Stimulated activated CD8-positive, alpha-beta memory T cell treated with anti-CD3 and anti-CD28 coated beads, Interleukin-4, amount 100 ng/mL, for 4 hours (primary cell): ENCODE data around the gene HTATIP2.
"Not testable (repeated sequence)": the region's sequence is repeated elsewhere in the genome, so short reads cannot be mapped to it uniquely, and the experiment has no call there.

ENCODE experiments used
- DNase-seq, 2 donors: peaks; one replicate each; pipeline ENCODE4 v3.0.0-alpha.2; 2020; ENCODE audit warnings: low read depth in 2 of 2, low spot score in 1 of 2

The HTATIP2 gene

DNA sequence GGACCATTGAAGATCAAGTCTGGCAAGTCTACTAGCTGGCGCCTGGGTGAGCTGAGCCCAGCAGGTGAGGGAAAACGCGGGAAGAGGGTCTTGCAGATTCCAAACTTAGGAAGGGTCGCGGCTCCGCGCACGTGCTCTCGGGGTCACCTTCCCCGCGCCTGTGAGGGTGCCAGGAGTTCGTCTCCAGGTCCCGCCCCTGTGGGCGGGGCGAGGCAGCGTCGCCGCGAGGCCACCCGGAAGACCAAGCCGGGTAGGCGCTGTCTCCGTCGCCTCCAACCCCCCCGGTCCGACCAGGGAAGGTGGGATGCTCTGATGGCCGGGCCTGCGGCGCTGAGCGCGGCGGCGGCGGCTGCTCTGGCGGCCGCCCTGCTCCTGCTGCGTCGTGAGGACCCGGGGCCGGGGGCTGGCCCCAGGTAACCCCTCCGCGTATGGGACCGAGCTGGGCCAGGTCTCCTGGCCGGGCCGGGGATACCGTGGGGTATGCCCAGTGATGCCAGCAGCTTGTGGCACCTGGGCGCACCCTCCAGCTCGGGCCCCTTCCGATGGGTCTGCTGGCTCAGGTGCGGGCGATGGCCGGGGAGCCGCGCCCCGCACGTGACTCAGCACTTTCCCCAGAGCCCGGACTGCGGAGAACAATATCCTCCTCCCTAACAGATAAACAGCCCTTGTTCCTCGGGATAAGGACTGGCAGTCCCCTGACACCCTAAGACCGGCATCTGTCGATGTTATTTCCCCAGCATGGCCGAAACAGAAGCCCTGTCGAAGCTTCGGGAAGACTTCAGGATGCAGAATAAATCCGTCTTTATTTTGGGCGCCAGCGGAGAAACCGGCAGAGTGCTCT, at the start of gene HTATIP2:
HTATIP2 (plus strand) TSS at position 215 of the 841 bp plus-strand sequence; CDS start at position 739, 524 bp downstream.
- peak; percentile 31 to 62 for DNase-seq

DNA sequence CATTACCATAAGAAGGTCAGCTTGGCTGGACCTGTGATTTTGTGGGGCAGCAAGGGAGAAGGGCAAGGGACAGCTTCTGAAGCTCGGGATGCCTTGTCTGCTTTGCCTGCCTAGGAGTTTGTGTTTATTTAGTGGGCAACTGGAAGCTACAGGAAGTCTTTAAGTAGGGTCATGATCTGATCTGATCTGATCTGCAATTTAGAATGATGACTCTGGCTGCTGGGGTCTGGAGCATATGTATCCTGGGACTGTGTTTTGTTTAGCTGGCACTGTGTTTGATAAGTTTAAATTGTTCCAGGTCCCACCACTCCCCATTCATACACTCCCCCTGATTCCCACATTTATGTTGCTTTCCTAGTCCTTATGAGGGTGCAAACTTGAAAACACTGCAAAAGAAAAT, 47.7 kb upstream of the HTATIP2 start:
- no peak for DNase-seq

- DNase-seq = no peak
Measured at GRCh38 chr11:20321177-20321576, 42.3 kb upstream of the HTATIP2 start.

DNA sequence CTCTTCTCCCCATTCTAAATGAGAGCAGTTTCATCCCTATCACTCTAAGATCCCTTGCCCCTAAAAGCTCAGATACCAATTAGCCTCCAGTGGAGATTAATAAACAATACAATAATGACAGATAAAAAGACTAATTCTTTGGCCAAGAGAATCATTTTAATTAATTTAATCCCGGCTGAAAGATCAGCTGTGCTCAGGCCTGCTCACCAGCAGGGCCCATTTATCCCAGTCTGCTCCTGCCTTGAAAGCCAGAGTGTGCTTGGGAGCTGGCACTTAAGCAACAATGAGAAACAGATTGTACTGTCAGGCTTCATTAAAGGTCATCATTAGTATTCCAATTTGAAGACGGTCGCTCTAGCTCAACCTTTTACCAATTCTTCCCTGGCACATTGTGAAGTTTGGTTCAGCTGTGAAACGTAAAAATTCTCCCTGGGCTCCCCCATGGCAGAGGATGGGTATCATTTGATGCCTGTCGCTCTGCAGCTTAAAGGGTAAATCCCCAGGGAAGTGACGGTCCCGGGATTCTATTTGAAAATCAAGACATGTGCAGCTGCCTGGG, 36.1 kb upstream of the HTATIP2 start:
- no peak for DNase-seq

- no peak for DNase-seq
Measured at GRCh38 chr11:20336056-20336455, 27.5 kb upstream of the HTATIP2 start.

GRCh38 chr11:20337526-20338154, 25.9 kb upstream of the HTATIP2 start:
- no peak for DNase-seq

DNA sequence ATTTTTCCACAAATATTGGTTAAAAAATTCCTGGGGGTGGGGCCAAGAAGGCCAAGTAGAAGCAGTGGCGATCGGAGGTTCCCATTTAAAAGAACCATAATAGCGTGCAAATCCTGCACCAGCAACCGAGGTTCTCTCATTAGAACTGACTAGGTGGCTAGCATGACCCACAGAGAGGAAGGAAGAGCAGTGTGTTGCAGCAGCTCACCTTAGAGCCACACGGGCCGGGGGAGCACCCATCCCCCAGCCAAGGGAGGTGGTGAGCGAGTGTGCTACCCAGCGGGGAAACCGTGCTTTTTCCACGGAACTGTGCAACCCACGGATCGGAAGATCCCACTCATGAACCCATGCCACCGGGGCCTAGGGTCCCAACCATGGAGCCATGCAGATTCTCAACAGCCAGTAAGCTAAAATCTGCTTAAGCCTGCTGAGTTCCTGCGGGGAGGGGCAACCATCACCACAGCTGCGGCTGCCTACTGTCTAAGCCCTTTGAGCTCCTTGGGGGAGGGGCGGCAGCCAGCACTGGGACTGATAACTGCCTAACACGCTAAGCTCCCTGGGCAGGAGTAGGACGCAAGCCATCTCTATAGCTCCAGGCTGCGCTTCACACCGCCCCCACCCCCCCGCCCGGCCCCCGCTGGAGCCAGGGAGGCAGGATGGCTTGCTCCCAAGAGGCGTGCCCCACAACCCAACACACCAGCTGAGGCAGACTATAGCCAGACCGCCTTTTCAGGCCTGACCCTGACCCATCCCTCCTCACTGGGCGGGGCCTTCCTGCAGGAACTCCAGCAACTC, 21.0 kb upstream of the HTATIP2 start:
- DNase-seq = no peak

DNA sequence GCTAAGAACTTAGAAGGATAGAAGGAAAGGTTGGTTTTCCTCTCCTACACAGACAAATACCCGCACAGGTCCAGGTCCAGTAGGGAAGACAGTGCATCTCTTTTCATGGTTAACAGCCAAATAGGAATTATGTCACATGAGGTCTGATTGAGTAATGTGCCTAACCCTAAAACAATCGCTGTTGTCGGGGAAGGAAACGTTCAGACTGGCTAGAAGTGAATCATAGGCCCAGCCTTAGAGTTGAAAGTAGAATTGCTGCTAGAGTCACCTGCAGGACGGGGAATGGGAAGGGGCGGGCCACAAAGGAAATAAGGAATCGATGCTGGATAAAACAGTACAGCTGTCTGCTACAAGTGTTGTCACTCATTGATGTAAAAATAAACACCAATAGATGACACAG, 12.4 kb upstream of the HTATIP2 start:
- no peak for DNase-seq

- no peak for DNase-seq
Measured at GRCh38 chr11:20351751-20352262, 11.7 kb upstream of the HTATIP2 start.

GRCh38 chr11:20353829-20354434, 9.6 kb upstream of the HTATIP2 start:
- no peak for DNase-seq

GRCh38 chr11:20355221-20356219, 8.0 kb upstream of the HTATIP2 start:
- DNase-seq = no peak

DNA sequence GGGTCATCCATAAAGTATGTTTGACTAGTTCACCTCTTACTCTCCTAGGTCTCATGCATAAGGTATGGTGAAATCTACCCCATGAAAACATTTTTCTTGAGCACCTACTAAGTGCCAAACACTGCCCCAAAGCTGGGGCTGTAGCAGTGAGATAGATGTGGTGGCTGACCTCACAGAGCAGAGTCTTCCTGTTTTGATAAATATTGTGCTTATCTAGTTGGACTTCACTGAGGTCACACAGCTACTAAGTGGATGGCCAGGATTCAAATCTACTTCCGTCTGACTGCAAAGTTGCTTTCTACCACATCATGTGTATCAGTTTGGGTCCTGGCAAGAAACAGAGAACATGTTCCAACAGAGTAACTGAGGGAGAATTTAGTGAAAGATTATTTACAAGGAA, 6.4 kb upstream of the HTATIP2 start:
- no peak for DNase-seq

DNA sequence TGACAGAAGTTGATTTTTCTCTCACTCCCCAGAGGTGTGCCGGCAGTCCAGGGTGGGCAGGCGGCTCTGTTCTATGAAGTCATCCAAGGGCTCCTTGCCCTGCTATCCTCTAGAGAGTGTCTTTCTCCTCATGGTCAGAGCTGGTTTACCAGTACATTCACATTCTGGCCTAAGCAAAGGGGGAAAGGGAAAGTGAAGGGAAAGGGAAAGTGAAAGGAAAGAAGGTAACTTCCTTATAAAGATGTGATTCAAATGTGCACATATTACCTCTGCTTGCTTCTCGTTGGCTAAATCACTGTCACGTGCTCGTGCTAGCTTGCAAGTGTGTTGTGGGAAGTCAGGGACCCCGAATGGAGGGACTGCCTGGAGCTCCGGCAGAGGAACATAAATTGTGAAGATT, 2.9 kb upstream of the HTATIP2 start:
- no peak for DNase-seq

- no peak for DNase-seq
Measured at GRCh38 chr11:20362481-20362880, 1.0 kb upstream of the HTATIP2 start.

DNA sequence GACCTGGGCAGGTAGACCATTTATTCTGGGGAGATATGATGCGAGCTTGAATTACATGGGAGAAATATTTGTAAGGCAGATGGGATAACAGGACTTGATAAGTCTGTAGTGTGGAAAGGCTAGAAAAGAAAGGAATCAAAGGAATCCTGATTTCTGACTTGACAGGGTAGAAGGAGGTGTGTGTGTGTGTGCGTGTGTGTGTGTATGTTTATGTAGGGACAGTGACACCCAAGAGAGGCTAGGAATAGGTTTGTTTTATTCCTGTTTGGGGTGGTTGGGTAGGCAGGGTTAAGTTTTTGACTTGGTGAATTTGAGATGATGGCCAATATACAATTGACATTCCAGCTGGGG, 390 bp upstream of the HTATIP2 start:
- DNase-seq = no peak

DNA sequence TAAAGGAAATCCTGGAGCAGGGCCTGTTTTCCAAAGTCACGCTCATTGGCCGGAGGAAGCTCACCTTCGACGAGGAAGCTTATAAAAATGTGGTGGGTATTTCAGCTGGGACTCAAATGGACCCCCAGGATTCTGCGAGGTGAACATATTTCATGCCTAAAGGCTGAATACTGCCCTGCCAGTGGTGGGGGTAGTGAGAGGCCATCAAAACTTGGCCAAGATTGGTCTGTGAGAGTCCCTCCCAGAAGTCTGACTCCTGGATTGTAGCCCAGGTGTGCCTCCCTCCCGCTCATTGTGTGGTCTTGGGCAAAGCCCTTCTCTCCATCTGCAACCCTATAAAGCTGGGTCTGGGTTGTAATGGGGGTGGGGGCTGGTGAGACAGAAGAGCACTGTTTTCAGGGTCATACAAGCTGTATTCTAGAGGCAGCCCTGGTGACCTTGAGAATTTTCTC, 853 bp downstream of the HTATIP2 start:
- no peak for DNase-seq

DNA sequence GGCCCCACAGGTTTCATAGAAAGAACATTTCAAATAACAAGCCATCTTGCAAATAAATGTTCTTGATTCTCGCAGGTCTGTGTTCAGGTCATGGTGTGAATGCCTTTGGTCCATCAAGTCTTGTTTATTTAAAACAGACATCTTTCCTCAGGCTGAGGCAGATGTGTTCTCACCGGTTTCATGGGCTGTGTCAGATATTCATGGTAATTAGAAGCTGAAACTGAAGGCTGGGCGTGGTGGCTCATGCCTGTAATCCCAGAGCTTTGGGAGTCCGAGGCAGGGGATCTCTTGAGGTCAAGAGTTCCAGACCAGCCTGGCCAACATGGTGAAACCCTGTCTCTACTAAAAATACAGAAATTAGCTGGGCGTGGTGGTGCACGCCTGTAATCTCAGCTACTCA, 2.0 kb downstream of the HTATIP2 start:
- not testable (repeated sequence) for DNase-seq

DNA sequence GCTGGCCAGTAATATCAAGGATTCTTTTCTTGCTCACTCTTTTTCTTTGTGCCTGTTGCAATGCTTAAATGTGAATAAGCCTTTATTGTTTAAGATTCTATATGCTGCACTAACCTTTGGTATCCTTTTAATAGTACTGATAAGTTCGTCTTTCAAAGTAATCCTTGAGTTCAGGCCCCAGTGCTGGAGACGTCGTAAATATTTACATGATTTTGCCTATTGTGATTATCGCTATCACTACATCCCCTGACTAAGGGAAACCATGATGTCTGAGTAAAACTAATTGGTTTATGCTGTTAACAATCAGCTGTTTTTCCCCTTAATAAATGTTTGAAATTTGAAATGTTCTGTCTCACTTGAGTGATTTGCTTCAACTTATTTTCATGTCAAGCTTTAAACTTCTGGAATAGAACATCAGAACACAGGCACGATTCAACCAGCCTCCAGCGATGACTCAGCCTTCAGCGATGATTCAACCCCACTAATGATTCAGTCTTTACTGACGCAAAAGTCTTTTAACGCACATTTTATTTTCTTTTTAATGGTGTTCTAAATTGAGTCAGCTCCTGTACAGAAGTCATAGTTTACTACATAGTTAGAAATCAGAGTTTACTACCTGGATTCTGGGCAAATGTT, 3.9 kb downstream of the HTATIP2 start:
- peak; percentile 36 to 37 for DNase-seq

DNA sequence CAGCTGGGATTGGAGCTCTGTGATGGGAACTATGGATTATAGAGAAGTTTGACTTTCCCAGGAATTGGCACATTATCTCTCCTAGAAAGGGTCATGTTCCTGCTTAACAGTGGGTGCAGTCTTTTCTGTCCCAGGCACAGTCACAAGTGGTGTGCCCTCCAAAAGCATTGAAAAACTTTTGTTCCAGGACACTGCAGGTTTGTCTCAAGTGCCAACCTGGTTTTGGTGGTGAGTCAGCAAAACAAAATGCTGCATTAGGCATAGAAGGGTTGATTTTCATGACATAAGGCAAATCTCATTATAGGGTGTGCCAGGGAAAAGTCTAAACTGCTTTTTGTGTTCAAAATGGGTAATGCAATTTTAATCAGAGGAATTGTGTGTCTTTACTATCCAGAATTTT, 4.9 kb downstream of the HTATIP2 start:
- no peak for DNase-seq
